CD4-positive, alpha-beta memory T cell (primary cell): ENCODE measurements around the gene CCDC138. TPM values are rescaled to one million over a fixed set of nuclear protein-coding genes. Genes with fewer than 3 reads are reported as not detected.

ENCODE experiments used
- CTCF ChIA-PET: fragments of 350-600 bp; sonication (Branson Sonifier 250); formaldehyde crosslinking; loops from one replicate; lab custom pipeline; 2021; ENCODE audit warnings: inconsistent platforms; ENCODE audit not compliant: partially characterized antibody; lab: Charles Lee
- POLR2A ChIA-PET: fragments of 350-600 bp; sonication (Branson Sonifier 250); formaldehyde crosslinking; loops from one replicate; lab custom pipeline; 2021; ENCODE audit not compliant: partially characterized antibody; lab: Charles Lee
- DNase-seq, 5 donors: peaks; one replicate each; pipeline versions ENCODE4 v3.0.0 to v3.0.0-alpha.2; 2020 to 2022; ENCODE audit warnings: mixed read lengths in 1 of 5
- H3K27ac ChIP-seq: one replicate; pipeline ENCODE4 v1.7.0; 2013; ENCODE audit warnings: low read depth, low read length
- H3K27me3 ChIP-seq: 2 replicates; pipeline ENCODE4 v1.7.0; 2013; ENCODE audit warnings: mild to moderate bottlenecking, low read length, moderate library complexity; ENCODE audit not compliant: insufficient read depth
- H3K36me3 ChIP-seq: 2 replicates; pipeline ENCODE4 v1.7.0; 2013; ENCODE audit warnings: mild to moderate bottlenecking, low read length, moderate library complexity; ENCODE audit not compliant: insufficient read depth
- H3K4me1 ChIP-seq: 2 replicates; pipeline ENCODE4 v1.7.0; 2013; ENCODE audit warnings: mild to moderate bottlenecking, low read length, moderate library complexity; ENCODE audit not compliant: insufficient read depth
- H3K4me3 ChIP-seq, 2 donors: one replicate each; pipeline ENCODE4 v1.7.0; 2013; ENCODE audit warnings: low read length in 2 of 2, mild to moderate bottlenecking in 1 of 2
- H3K9me3 ChIP-seq, 2 donors: one replicate each; pipeline ENCODE4 v1.7.0; 2013; ENCODE audit warnings: low read length in 2 of 2, control low read depth in 1 of 2; ENCODE audit not compliant: control insufficient read depth in 1 of 2
- H3K27ac Mint-ChIP-seq, 7 donors: one replicate each; pipeline ENCODE4 v1.8.0; 2020 to 2021; ENCODE audit warnings: mixed read lengths in 7 of 7, mild to moderate bottlenecking in 6 of 7, inconsistent platforms in 3 of 7, moderate library complexity in 3 of 7
- H3K27me3 Mint-ChIP-seq, 2 donors: one replicate each; pipeline ENCODE4 v1.8.0; 2020 to 2021; ENCODE audit warnings: mixed read lengths in 2 of 2
- H3K36me3 Mint-ChIP-seq, 2 donors: one replicate each; pipeline ENCODE4 v1.8.0; 2020 to 2021; ENCODE audit warnings: mixed read lengths in 2 of 2, inconsistent platforms in 1 of 2, mild to moderate bottlenecking in 1 of 2
- H3K4me1 Mint-ChIP-seq, 4 donors: one replicate each; pipeline ENCODE4 v1.8.0; 2020 to 2021; ENCODE audit warnings: mixed read lengths in 4 of 4, mild to moderate bottlenecking in 1 of 4
- H3K4me3 Mint-ChIP-seq, 8 donors: one replicate each; pipeline ENCODE4 v1.8.0; 2020 to 2021; ENCODE audit warnings: mixed read lengths in 8 of 8, mild to moderate bottlenecking in 7 of 8, moderate library complexity in 6 of 8, inconsistent platforms in 3 of 8
- H3K9me3 Mint-ChIP-seq, 8 donors: one replicate each; pipeline ENCODE4 v1.8.0; 2020 to 2021; ENCODE audit warnings: mixed read lengths in 8 of 8, mild to moderate bottlenecking in 5 of 8, inconsistent platforms in 3 of 8, moderate library complexity in 1 of 8
- intact Hi-C: fragments of 100-400 bp; cut with micrococcal nuclease; formaldehyde crosslinking; loops from one replicate; pipeline ENCODE4 v1.15.1; 2023
- polyA plus RNA-seq, 2 donors: library from polyadenylated mRNA; unstranded; fragments of 300-500 nt; fragmentation: Illumina TruSeq; gene quantifications; one replicate each; pipeline ENCODE4 v1.2.3, GENCODE V29; 2021
- total RNA-seq, 2 experiments: library from RNA; stranded (reverse); gene quantifications; one replicate each; pipeline ENCODE4 v1.2.3, GENCODE V29; 2021

CCDC138 gene
- total and polyA plus RNA-seq, 4 experiments from 2014 or later: 2.6 to 4.9 (median 4.5) TPM

DNA sequence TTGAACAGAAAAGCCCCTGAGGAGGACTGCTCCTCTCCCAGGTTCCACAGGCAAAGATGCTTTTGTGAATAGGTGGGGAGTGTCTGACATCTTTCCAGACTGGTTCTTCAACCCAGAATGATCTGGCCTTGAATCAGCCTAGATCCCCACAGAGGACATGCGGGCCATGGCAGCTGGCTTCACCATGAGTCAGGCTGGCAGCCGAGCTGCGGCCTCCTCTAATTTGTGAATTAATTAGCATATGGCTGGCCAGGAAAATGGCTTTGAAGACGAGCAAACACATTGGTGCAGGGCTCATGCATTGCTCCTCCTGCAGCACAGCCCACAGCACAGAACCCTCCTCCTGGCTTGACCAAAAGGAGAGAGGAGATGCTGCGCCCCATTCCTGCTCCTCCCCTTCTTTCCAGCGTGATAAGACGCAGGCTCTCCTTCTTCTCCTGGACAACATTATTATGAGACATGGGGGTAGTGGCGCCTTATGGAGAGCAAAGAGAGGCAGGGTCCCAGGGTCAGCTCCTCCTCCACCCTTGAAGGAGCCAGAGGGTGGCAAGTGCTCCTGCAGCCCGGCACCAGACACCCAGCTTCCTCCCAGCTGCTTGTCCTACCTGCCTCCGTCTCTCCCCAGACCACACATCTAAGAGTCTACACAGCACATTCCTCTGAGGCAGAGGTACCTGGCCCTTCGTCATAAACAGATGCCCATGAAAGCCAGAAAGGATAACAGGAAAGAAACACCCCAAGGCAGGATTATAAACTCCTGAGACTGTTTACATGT lies 135.8 kb downstream of the CCDC138 start:
- ChIA-PET CTCF (no interaction called here), POLR2A (no interaction called here)
- Histone ChIP-seq H3K4me1 (no peaks in the 10 kb centered on the region), H3K9me3 (no peaks in the 10 kb centered on the region), H3K27me3 (no peaks in the 10 kb centered on the region), H3K27ac (no peak overlapping the region), H3K36me3 (no peaks in the 10 kb centered on the region), H3K4me3 (no peak overlapping the region)
- H3K27me3 Mint-ChIP-seq: no peaks in the 10 kb centered on the region
- DNase-seq: no peak
- H3K4me3 Mint-ChIP-seq: no peak overlapping the region
- H3K9me3 Mint-ChIP-seq: peaks cover 0 to 4% (median 0%) of the 10 kb centered on the region in 8 donors
- H3K27ac Mint-ChIP-seq: peak overlapping the region in 1 of 7 donors; percentile 29
- H3K4me1 Mint-ChIP-seq: peaks cover 0 to under 1% (median 0%) of the 10 kb centered on the region in 4 donors
- intact Hi-C loops: loop anchor here (10.0 kb wide), 1 partner anchor 282 kb away; no protein-coding TSS in a partner anchor
- H3K36me3 Mint-ChIP-seq: no peaks in the 10 kb centered on the region

GRCh38 chr2:108923019-108923700 lies 136.6 kb downstream of the CCDC138 start:
- H3K27ac ChIP-seq: no peak overlapping the region
- no peak overlapping the region for H3K4me3 ChIP-seq
- POLR2A ChIA-PET: no interaction called here
- DNase-seq: no peak
- no peaks in the 10 kb centered on the region for H3K36me3 Mint-ChIP-seq
- no peaks in the 10 kb centered on the region for H3K36me3 ChIP-seq
- H3K4me1 Mint-ChIP-seq: peaks cover under 1 to 5% (median 1%) of the 10 kb centered on the region in 4 donors
- H3K4me1 ChIP-seq: peaks cover under 1% of the 10 kb centered on the region
- no peaks in the 10 kb centered on the region for H3K27me3 ChIP-seq
- intact Hi-C loops: loop anchor here (10.0 kb wide), 1 partner anchor 282 kb away; no protein-coding TSS in a partner anchor
- CTCF ChIA-PET: interaction anchor here (1.2 to 1.3 kb wide), 2 partner anchors 9 to 607 kb away, joined by 3 read pairs; no protein-coding TSS in a partner anchor
- H3K27ac Mint-ChIP-seq: peak overlapping the region in 1 of 7 donors; percentile 52
- H3K27me3 Mint-ChIP-seq: no peaks in the 10 kb centered on the region
- no peak overlapping the region for H3K4me3 Mint-ChIP-seq
- peaks cover 0 to 4% (median 0%) of the 10 kb centered on the region in 8 donors for H3K9me3 Mint-ChIP-seq
- H3K9me3 ChIP-seq: no peaks in the 10 kb centered on the region

DNA sequence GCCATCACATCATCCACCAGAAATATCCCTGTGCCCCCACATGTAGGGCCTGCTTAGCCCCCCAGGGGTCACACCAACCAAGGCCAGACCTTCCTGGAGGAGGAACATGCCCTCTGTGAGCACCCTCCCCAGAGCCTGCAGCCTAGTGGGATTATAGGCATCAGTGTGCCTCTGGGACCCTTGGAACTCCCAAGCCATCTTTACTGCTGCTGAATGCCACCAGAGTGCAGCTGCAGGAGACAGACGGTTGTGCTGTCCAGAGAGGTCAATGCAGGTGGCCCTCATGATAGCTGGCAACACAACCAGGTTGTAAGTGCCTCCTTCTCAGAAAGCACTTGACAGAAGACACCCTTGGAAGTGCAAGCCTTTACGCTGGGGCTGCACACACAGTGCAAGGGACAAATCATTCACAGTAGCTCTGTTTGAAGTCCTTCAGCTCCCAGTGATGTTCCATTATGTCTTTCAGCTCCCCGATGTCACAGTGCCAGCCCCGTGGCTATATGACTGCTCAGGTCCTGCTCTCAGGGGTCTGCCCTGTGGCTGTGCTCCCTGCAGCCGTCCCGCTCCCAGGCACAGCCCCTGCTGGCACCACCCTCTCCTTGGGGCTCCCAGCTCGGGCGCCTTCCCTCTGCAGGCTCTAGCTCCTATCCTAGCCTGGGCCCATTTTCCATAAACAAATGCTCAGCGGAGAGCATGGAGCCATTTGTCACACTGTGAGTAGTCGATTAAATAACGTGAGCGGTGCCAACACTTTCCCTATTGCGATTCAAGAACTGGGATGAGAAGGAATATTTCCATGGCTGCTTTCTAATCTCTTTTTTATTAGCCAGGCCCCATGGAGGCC lies 137.4 kb downstream of the CCDC138 start:
- no peak overlapping the region for H3K27ac ChIP-seq
- CTCF ChIA-PET: interaction anchor here (1.2 to 7.7 kb wide), 3 partner anchors 8 to 606 kb away, joined by 3 to 104 read pairs (median 3); partner anchors contain the start of gene EDAR
- POLR2A ChIA-PET: no interaction called here
- peaks cover 0 to 4% (median 0%) of the 10 kb centered on the region in 8 donors for H3K9me3 Mint-ChIP-seq
- no peaks in the 10 kb centered on the region for H3K36me3 ChIP-seq
- no peak overlapping the region for H3K27ac Mint-ChIP-seq
- no peaks in the 10 kb centered on the region for H3K9me3 ChIP-seq
- H3K27me3 Mint-ChIP-seq: no peaks in the 10 kb centered on the region
- peaks cover 4 to 10% (median 6%) of the 10 kb centered on the region in 4 donors for H3K4me1 Mint-ChIP-seq
- H3K4me3 ChIP-seq: no peak overlapping the region
- no peaks in the 10 kb centered on the region for H3K36me3 Mint-ChIP-seq
- H3K4me1 ChIP-seq: peaks cover 7% of the 10 kb centered on the region
- DNase-seq: no peak
- no peak overlapping the region for H3K4me3 Mint-ChIP-seq
- intact Hi-C loops: loop anchor here (10.0 kb wide), 1 partner anchor 281 kb away; no protein-coding TSS in a partner anchor
- no peaks in the 10 kb centered on the region for H3K27me3 ChIP-seq

GRCh38 chr2:108924580-108925251 lies 138.1 kb downstream of the CCDC138 start:
- no peaks in the 10 kb centered on the region for H3K36me3 ChIP-seq
- no peaks in the 10 kb centered on the region for H3K36me3 Mint-ChIP-seq
- H3K4me1 ChIP-seq: peaks cover 7% of the 10 kb centered on the region
- intact Hi-C loops: loop anchor here (5.0 to 10.0 kb wide), 2 partner anchors 280 to 423 kb away; no protein-coding TSS in a partner anchor
- H3K27me3 Mint-ChIP-seq: no peaks in the 10 kb centered on the region
- no peak overlapping the region for H3K4me3 ChIP-seq
- peak overlapping the region in 2 of 7 donors; percentile 19 to 60 for H3K27ac Mint-ChIP-seq
- no peak overlapping the region for H3K4me3 Mint-ChIP-seq
- no peaks in the 10 kb centered on the region for H3K9me3 ChIP-seq
- peaks cover 4 to 10% (median 6%) of the 10 kb centered on the region in 4 donors for H3K4me1 Mint-ChIP-seq
- H3K9me3 Mint-ChIP-seq: peaks cover 0 to 4% (median 0%) of the 10 kb centered on the region in 8 donors
- no peaks in the 10 kb centered on the region for H3K27me3 ChIP-seq
- DNase-seq: no peak
- POLR2A ChIA-PET: no interaction called here
- no peak overlapping the region for H3K27ac ChIP-seq
- CTCF ChIA-PET: interaction anchor here (7.7 kb wide), 1 partner anchor 63 kb away, joined by 104 read pairs; the partner anchor contains the start of gene EDAR

GRCh38 chr2:108925286-108925685 lies 138.7 kb downstream of the CCDC138 start:
- H3K27me3 Mint-ChIP-seq: no peaks in the 10 kb centered on the region
- peaks cover 0 to 3% (median 0%) of the 10 kb centered on the region in 8 donors for H3K9me3 Mint-ChIP-seq
- H3K27ac ChIP-seq: no peak overlapping the region
- H3K36me3 ChIP-seq: no peaks in the 10 kb centered on the region
- no peak for DNase-seq
- H3K4me3 Mint-ChIP-seq: no peak overlapping the region
- H3K4me1 ChIP-seq: peaks cover 7% of the 10 kb centered on the region
- CTCF ChIA-PET: interaction anchor here (7.7 kb wide), 1 partner anchor 62 kb away, joined by 104 read pairs; the partner anchor contains the start of gene EDAR
- POLR2A ChIA-PET: no interaction called here
- H3K4me1 Mint-ChIP-seq: peaks cover 4 to 10% (median 6%) of the 10 kb centered on the region in 4 donors
- H3K36me3 Mint-ChIP-seq: no peaks in the 10 kb centered on the region
- no peaks in the 10 kb centered on the region for H3K9me3 ChIP-seq
- no peak overlapping the region for H3K4me3 ChIP-seq
- intact Hi-C loops: loop anchor here (5.0 to 10.0 kb wide), 2 partner anchors 280 to 422 kb away; no protein-coding TSS in a partner anchor
- H3K27ac Mint-ChIP-seq: no peak overlapping the region
- no peaks in the 10 kb centered on the region for H3K27me3 ChIP-seq

DNA sequence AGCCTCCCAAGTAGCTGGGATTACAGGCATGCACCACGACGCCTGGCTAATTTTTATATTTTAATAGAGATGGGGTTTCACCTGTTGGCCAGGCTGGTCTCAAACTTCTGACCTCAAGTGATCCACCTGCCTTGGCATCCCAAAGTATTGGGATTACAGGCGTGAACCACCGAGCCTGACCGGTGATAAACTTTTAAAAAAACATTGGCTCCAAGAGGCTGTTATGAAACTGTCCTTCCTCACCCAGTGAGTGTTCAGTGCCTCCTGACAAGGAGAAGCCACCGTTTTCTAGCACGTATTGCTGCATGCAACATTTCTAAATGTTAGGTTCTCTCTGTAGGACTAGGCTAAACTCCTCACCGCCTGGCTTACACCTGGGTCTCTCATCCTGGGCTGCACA lies 139.2 kb downstream of the CCDC138 start:
- no peak for DNase-seq
- POLR2A ChIA-PET: no interaction called here

More for the DNA sequence above, 139.2 kb downstream of the CCDC138 start:
- intact Hi-C loops: loop anchor here (5.0 to 10.0 kb wide), 2 partner anchors 279 to 422 kb away; no protein-coding TSS in a partner anchor
- H3K36me3 ChIP-seq: no peaks in the 10 kb centered on the region
- Mint-ChIP-seq H3K27ac (peak overlapping the region in 1 of 7 donors; percentile 79), H3K4me1 (peaks cover 4 to 14% (median 6%) of the 10 kb centered on the region in 4 donors), H3K27me3 (no peaks in the 10 kb centered on the region), H3K9me3 (peaks cover 0 to 3% (median 0%) of the 10 kb centered on the region in 8 donors), H3K4me3 (no peak overlapping the region), H3K36me3 (no peaks in the 10 kb centered on the region)
- H3K27me3 ChIP-seq: no peaks in the 10 kb centered on the region
- CTCF ChIA-PET: interaction anchor here (7.7 kb wide), 1 partner anchor 62 kb away, joined by 104 read pairs; the partner anchor contains the start of gene EDAR
- H3K27ac ChIP-seq: no peak overlapping the region
- no peaks in the 10 kb centered on the region for H3K9me3 ChIP-seq
- H3K4me1 ChIP-seq: peaks cover 7% of the 10 kb centered on the region
- H3K4me3 ChIP-seq: no peak overlapping the region
